ENCODE data around the gene SP7. TPM values are rescaled to one million over a fixed set of nuclear protein-coding genes. Genes with fewer than 3 reads are reported as not detected.
"Not testable (repeated sequence)": the region's sequence is repeated elsewhere in the genome, so short reads cannot be mapped to it uniquely, and the experiment has no call there.

Gene SP7
- total RNA-seq: not detected

GRCh38 chr12:53336181-53336681 is at the start of gene SP7:
TSS of gene SP7 (minus strand) at chr12:53336354. CDS start at chr12:53335646, 708 bp downstream.
- ATAC-seq (ENCODE audit: low read depth): peak; percentile 16
- no peak for DNase-seq
- no peaks in the 10 kb centered on the region for H3K36me3 Mint-ChIP-seq
- H3K9me3 Mint-ChIP-seq: no peaks in the 10 kb centered on the region
- POLR2A ChIA-PET: no interaction called here
- H3K4me1 Mint-ChIP-seq: peaks cover 19% of the 10 kb centered on the region
- H3K27ac Mint-ChIP-seq: no peak within 1 kb of the TSS
- no peak within 1 kb of the TSS for H3K4me3 Mint-ChIP-seq
- peaks cover 67% of the 10 kb centered on the region for H3K27me3 Mint-ChIP-seq

GRCh38 chr12:53383258-53383657 is 47.1 kb upstream of the SP7 start:
- ATAC-seq (ENCODE audit: low read depth): no peak
- DNase-seq: peak; percentile 21
- peaks cover 45% of the 10 kb centered on the region for H3K4me1 Mint-ChIP-seq
- H3K36me3 Mint-ChIP-seq: peaks cover 41% of the 10 kb centered on the region
- H3K9me3 Mint-ChIP-seq: no peaks in the 10 kb centered on the region
- POLR2A ChIA-PET: interaction anchor here (4.0 kb wide), 1 partner anchor 30 kb away, joined by 15 read pairs; no protein-coding TSS in a partner anchor
- H3K27ac Mint-ChIP-seq: peak overlapping the region; percentile 65
- H3K27me3 Mint-ChIP-seq: no peaks in the 10 kb centered on the region
- peak overlapping the region; percentile 62 for H3K4me3 Mint-ChIP-seq

GRCh38 chr12:53381731-53382630 is 45.8 kb upstream of the SP7 start:
- no peak for ATAC-seq (ENCODE audit: low read depth)

GRCh38 chr12:53380794-53381730 is 44.9 kb upstream of the SP7 start:
- H3K36me3 Mint-ChIP-seq: peaks cover 33% of the 10 kb centered on the region
- peaks cover 34% of the 10 kb centered on the region for H3K4me1 Mint-ChIP-seq
- peak; percentile 39 for DNase-seq
- POLR2A ChIA-PET: interaction anchor here (0.6 to 4.0 kb wide), 6 partner anchors 28 to 435 kb away, joined by 3 to 15 read pairs (median 5); partner anchors contain the start of genes AMHR2 and TARBP2
- ATAC-seq (ENCODE audit: low read depth): no peak
- no peaks in the 10 kb centered on the region for H3K9me3 Mint-ChIP-seq
- H3K4me3 Mint-ChIP-seq: peak overlapping the region; percentile 95
- no peaks in the 10 kb centered on the region for H3K27me3 Mint-ChIP-seq
- peak overlapping the region; percentile 83 for H3K27ac Mint-ChIP-seq

More at GRCh38 chr12:53381731-53382630, 45.8 kb upstream of the SP7 start:
- H3K27ac Mint-ChIP-seq: peak overlapping the region; percentile 83
- H3K36me3 Mint-ChIP-seq: peaks cover 34% of the 10 kb centered on the region
- no peaks in the 10 kb centered on the region for H3K9me3 Mint-ChIP-seq
- peak; percentile 46 for DNase-seq
- peaks cover 38% of the 10 kb centered on the region for H3K4me1 Mint-ChIP-seq
- POLR2A ChIA-PET: interaction anchor here (0.7 to 4.0 kb wide), 4 partner anchors 16 to 119 kb away, joined by 3 to 15 read pairs (median 6); partner anchors contain the start of gene TARBP2
- H3K27me3 Mint-ChIP-seq: no peaks in the 10 kb centered on the region
- peak overlapping the region; percentile 95 for H3K4me3 Mint-ChIP-seq

DNA sequence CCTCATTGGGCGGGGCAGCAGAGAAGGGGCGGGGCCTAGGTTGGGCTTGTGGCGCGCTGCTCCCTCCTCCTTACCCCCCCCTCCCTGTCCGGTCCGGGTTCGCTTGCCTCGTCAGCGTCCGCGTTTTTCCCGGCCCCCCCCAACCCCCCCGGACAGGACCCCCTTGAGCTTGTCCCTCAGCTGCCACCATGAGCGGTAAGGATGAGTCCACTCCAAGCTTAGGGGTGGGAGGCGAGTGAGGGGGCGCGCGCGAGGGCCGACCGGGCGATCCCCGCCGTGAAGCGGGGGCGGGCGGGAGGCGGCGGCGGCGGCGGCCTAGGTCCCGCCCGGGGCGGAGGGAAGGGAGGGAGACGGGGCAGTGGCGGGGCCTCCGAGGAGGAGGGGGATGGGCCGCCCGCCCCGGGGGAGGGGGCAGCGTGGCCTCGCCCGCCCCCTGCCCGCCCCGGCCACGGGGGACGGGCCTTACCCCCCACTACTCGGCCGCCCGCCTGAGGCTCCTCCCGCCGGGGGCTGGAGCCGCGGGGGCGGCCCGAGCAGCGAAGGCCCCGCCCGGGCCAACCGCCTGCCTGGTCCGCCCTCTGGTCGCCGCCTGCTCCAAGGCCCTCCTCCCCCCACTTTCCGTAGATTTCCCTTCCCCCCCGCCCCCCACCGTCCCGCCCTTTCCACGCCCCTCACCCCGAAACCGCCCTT is 44.1 kb upstream of the SP7 start, which contains the start of gene SP1:
SP1 (plus strand) TSS at position 73 of the 690 bp plus-strand sequence; CDS start at position 189, 116 bp downstream.
- DNase-seq: peak; percentile 98
- no peaks in the 10 kb centered on the region for H3K9me3 Mint-ChIP-seq
- ATAC-seq (ENCODE audit: low read depth): peak; percentile 37
- peaks cover 32% of the 10 kb centered on the region for H3K4me1 Mint-ChIP-seq
- peaks cover 30% of the 10 kb centered on the region for H3K36me3 Mint-ChIP-seq
- POLR2A ChIA-PET: interaction anchor here (0.6 to 2.1 kb wide), 17 partner anchors 8 to 277 kb away, joined by 3 to 21 read pairs (median 4); partner anchors contain the start of genes AAAS, CSAD, ESPL1 and MAP3K12
- H3K4me3 Mint-ChIP-seq: peak within 1 kb of the TSS; percentile 95
- H3K27ac Mint-ChIP-seq: peak within 1 kb of the TSS; percentile 83
- no peaks in the 10 kb centered on the region for H3K27me3 Mint-ChIP-seq

GRCh38 chr12:53379389-53380103 is 43.4 kb upstream of the SP7 start:
- Mint-ChIP-seq H3K36me3 (peaks cover 28% of the 10 kb centered on the region), H3K4me1 (peaks cover 30% of the 10 kb centered on the region), H3K9me3 (no peaks in the 10 kb centered on the region), H3K4me3 (no peak overlapping the region), H3K27ac (no peak overlapping the region), H3K27me3 (no peaks in the 10 kb centered on the region)
- POLR2A ChIA-PET: interaction anchor here (0.5 to 2.1 kb wide), 24 partner anchors 9 to 885 kb away, joined by 3 to 21 read pairs (median 4); partner anchors contain the start of genes AAAS, CSAD, ESPL1 and MAP3K12
- ATAC-seq (ENCODE audit: low read depth): peak; percentile 78
- DNase-seq: peak; percentile 80

- no peaks in the 10 kb centered on the region for H3K9me3 Mint-ChIP-seq
- no peak for ATAC-seq (ENCODE audit: low read depth)
- H3K27ac Mint-ChIP-seq: no peak overlapping the region
- no peaks in the 10 kb centered on the region for H3K27me3 Mint-ChIP-seq
- no peak overlapping the region for H3K4me3 Mint-ChIP-seq
- H3K36me3 Mint-ChIP-seq: peaks cover 24% of the 10 kb centered on the region
- DNase-seq: no peak
- H3K4me1 Mint-ChIP-seq: peaks cover 29% of the 10 kb centered on the region
- POLR2A ChIA-PET: interaction anchor here (0.5 to 2.1 kb wide), 17 partner anchors 9 to 373 kb away, joined by 3 to 21 read pairs (median 4); partner anchors contain the start of genes AAAS, ESPL1, MAP3K12 and MYG1
Observed at GRCh38 chr12:53378724-53379388, 42.7 kb upstream of the SP7 start.

- ATAC-seq (ENCODE audit: low read depth): no peak
- H3K9me3 Mint-ChIP-seq: no peaks in the 10 kb centered on the region
- no peak overlapping the region for H3K4me3 Mint-ChIP-seq
- no peaks in the 10 kb centered on the region for H3K27me3 Mint-ChIP-seq
- POLR2A ChIA-PET: interaction anchor here (0.7 to 2.1 kb wide), 5 partner anchors 12 to 122 kb away, joined by 3 to 21 read pairs (median 10); partner anchors contain the start of genes MAP3K12, PRR13 and TARBP2
- H3K4me1 Mint-ChIP-seq: peaks cover 28% of the 10 kb centered on the region
- H3K36me3 Mint-ChIP-seq: peaks cover 18% of the 10 kb centered on the region
- H3K27ac Mint-ChIP-seq: no peak overlapping the region
- no peak for DNase-seq
Observed at GRCh38 chr12:53378222-53378621, 42.1 kb upstream of the SP7 start.

DNA sequence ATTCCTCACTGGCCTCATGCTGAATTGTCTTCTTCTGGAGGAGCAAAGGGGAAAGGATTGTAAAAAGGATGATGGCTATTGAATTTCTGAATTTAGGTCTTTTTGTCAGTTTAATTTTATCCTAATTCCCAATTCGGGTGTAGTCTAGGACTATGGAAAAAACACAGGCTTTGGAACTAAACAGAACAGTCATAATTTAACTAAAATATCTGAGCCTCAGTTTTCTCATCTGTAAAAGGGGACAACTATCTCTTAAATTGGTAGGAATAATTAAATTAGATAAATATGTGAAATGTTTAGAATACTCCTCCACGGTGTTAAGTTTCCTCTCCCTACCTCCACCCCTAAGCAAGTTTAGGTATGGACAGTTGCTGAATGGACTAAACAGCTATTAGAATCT is 40.6 kb upstream of the SP7 start:
- no peak overlapping the region for H3K27ac Mint-ChIP-seq
- peaks cover 6% of the 10 kb centered on the region for H3K36me3 Mint-ChIP-seq
- DNase-seq (no peak), ATAC-seq (ENCODE audit: low read depth) (no peak)
- no peaks in the 10 kb centered on the region for H3K27me3 Mint-ChIP-seq
- H3K4me1 Mint-ChIP-seq: peaks cover 23% of the 10 kb centered on the region
- H3K4me3 Mint-ChIP-seq: no peak overlapping the region
- no peaks in the 10 kb centered on the region for H3K9me3 Mint-ChIP-seq
- POLR2A ChIA-PET: no interaction called here

GRCh38 chr12:53374277-53374676 is 38.1 kb upstream of the SP7 start:
- H3K4me1 Mint-ChIP-seq: peaks cover 26% of the 10 kb centered on the region
- POLR2A ChIA-PET; H3K36me3 Mint-ChIP-seq; DNase-seq; H3K9me3 Mint-ChIP-seq; ATAC-seq (ENCODE audit: low read depth); H3K4me3 Mint-ChIP-seq; H3K27me3 Mint-ChIP-seq: not testable (repeated sequence)
- peak overlapping the region; percentile 78 for H3K27ac Mint-ChIP-seq

GRCh38 chr12:53373554-53374133 is 37.5 kb upstream of the SP7 start:
- H3K27ac Mint-ChIP-seq: peak overlapping the region; percentile 78
- H3K36me3 Mint-ChIP-seq; POLR2A ChIA-PET; H3K27me3 Mint-ChIP-seq; ATAC-seq (ENCODE audit: low read depth); H3K4me3 Mint-ChIP-seq; DNase-seq; H3K9me3 Mint-ChIP-seq: not testable (repeated sequence)
- peaks cover 26% of the 10 kb centered on the region for H3K4me1 Mint-ChIP-seq
